ENCODE measurements around the gene GRK3. TPM values are rescaled to one million over a fixed set of nuclear protein-coding genes. Genes with fewer than 3 reads are reported as not detected.
"Not testable (repeated sequence)": the region's sequence is repeated elsewhere in the genome, so short reads cannot be mapped to it uniquely, and the experiment has no call there.

The GRK3 gene
- total RNA-seq, 4 donors from 2014 or later, result 2.0 to 12.4 (median 3.6) TPM

GRCh38 chr22:25569361-25569760 is 4.9 kb downstream of the GRK3 start:
- Histone ChIP-seq H3K27ac (no peak overlapping the region), H3K27me3 (no peaks in the 10 kb centered on the region), H3K4me1 (peaks cover 0 to 3% (median 0%) of the 10 kb centered on the region in 4 donors), H3K36me3 (no peaks in the 10 kb centered on the region), H3K4me3 (no peak overlapping the region), H3K9me3 (no peaks in the 10 kb centered on the region)
- no peak for TF ChIP-seq POLR2A (IDR thresholded peaks at IDR 0.05)
- no peak for TF ChIP-seq CTCF (IDR thresholded peaks at IDR 0.05)
- DNase-seq, result no peak

GRCh38 chr22:25569983-25570382 is 5.5 kb downstream of the GRK3 start:
- Histone ChIP-seq H3K27me3 (no peaks in the 10 kb centered on the region), H3K4me1 (peaks cover 0 to 3% (median 0%) of the 10 kb centered on the region in 4 donors), H3K4me3 (no peak overlapping the region), H3K9me3 (no peaks in the 10 kb centered on the region), H3K36me3 (no peaks in the 10 kb centered on the region), H3K27ac (no peak overlapping the region)
- no peak for TF ChIP-seq CTCF (IDR thresholded peaks at IDR 0.05)
- no peak for TF ChIP-seq POLR2A (IDR thresholded peaks at IDR 0.05)
- DNase-seq, result no peak

- H3K9me3 ChIP-seq, result no peaks in the 10 kb centered on the region
- TF ChIP-seq CTCF (IDR thresholded peaks at IDR 0.05), result no peak
- no peak for TF ChIP-seq POLR2A (IDR thresholded peaks at IDR 0.05)
- DNase-seq, result no peak
- no peaks in the 10 kb centered on the region for H3K36me3 ChIP-seq
- H3K27me3 ChIP-seq, result no peaks in the 10 kb centered on the region
- H3K27ac ChIP-seq, result no peak overlapping the region
- no peak overlapping the region for H3K4me3 ChIP-seq
- H3K4me1 ChIP-seq, result peaks cover 0 to 3% (median 0%) of the 10 kb centered on the region in 4 donors
These were observed 6.0 kb downstream of the GRK3 start for GRCh38 chr22:25570486-25570885.

- H3K4me1 ChIP-seq, result not testable (repeated sequence)
These were observed 7.7 kb downstream of the GRK3 start for GRCh38 chr22:25571969-25572707.

GRCh38 chr22:25572708-25573171 is 8.3 kb downstream of the GRK3 start:
- H3K27me3 ChIP-seq, result no peaks in the 10 kb centered on the region
- no peaks in the 10 kb centered on the region for H3K4me1 ChIP-seq
- no peak for DNase-seq
- H3K9me3 ChIP-seq, result no peaks in the 10 kb centered on the region
- no peak overlapping the region for H3K27ac ChIP-seq
- H3K4me3 ChIP-seq, result no peak overlapping the region
- TF ChIP-seq POLR2A (IDR thresholded peaks at IDR 0.05), result no peak
- no peak for TF ChIP-seq CTCF (IDR thresholded peaks at IDR 0.05)
- H3K36me3 ChIP-seq, result no peaks in the 10 kb centered on the region

More at GRCh38 chr22:25571969-25572707, 7.7 kb downstream of the GRK3 start:
- not testable (repeated sequence) for H3K36me3 ChIP-seq, H3K27ac ChIP-seq, H3K9me3 ChIP-seq, H3K4me3 ChIP-seq, DNase-seq, H3K27me3 ChIP-seq

GRCh38 chr22:25573841-25574240 is 9.4 kb downstream of the GRK3 start:
- DNase-seq, result no peak
- H3K4me1 ChIP-seq, result no peaks in the 10 kb centered on the region
- no peaks in the 10 kb centered on the region for H3K27me3 ChIP-seq
- no peaks in the 10 kb centered on the region for H3K9me3 ChIP-seq
- no peaks in the 10 kb centered on the region for H3K36me3 ChIP-seq
- no peak overlapping the region for H3K27ac ChIP-seq
- H3K4me3 ChIP-seq, result no peak overlapping the region
- no peak for TF ChIP-seq POLR2A (IDR thresholded peaks at IDR 0.05)

All from Peyer's patch (tissue), 4 donors.